ENCODE data around the gene ADA.

DNA sequence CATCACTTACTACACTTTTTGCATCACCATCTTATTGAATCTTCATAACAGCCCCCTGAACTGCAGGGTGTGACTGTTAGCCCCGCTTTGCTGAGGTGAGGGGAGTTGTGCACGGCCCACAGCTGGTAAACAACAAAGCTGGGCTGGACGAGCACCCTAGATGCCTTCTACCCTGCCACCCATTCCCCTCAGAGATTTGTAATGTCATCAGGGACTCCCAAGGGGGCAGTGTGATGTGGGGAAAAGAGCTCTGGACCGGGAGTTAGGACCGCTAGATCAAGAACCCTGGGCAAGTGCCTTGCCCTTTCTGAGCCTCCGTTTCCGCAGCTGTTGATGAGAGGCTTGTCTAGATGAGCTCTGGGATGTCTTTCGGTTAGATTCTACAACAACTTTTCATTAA is 48.2 kb downstream of the ADA start:
- TF ChIP-seq, protein P1, sequence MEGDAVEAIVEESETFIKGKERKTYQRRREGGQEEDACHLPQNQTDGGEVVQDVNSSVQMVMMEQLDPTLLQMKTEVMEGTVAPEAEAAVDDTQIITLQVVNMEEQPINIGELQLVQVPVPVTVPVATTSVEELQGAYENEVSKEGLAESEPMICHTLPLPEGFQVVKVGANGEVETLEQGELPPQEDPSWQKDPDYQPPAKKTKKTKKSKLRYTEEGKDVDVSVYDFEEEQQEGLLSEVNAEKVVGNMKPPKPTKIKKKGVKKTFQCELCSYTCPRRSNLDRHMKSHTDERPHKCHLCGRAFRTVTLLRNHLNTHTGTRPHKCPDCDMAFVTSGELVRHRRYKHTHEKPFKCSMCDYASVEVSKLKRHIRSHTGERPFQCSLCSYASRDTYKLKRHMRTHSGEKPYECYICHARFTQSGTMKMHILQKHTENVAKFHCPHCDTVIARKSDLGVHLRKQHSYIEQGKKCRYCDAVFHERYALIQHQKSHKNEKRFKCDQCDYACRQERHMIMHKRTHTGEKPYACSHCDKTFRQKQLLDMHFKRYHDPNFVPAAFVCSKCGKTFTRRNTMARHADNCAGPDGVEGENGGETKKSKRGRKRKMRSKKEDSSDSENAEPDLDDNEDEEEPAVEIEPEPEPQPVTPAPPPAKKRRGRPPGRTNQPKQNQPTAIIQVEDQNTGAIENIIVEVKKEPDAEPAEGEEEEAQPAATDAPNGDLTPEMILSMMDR (conservative IDR thresholded peaks at IDR 0.05 in 1 of 2, IDR thresholded peaks at IDR 0.05 in 1 of 2; ENCODE audit: extremely low read depth in 1 of 2, insufficient read depth in 1 of 2, low read depth in 1 of 2, low read length in 2 of 2) = no peak
- no peak for TF ChIP-seq EZH2 (IDR thresholded peaks at IDR 0.05; ENCODE audit: borderline replicate concordance, low read length)
